Raji (cell line): ENCODE measurements around the gene VRTN.

ENCODE experiments used
- POLR2A ChIP-seq: IDR thresholded peaks from 2 replicates; pipeline ENCODE4 v1.6.1; 2011; ENCODE audit warnings: low read depth, low read length, control low read depth; ENCODE audit not compliant: insufficient read depth

The VRTN gene

GRCh38 chr14:74333909-74334308 is 14.4 kb upstream of the VRTN start:
- TF ChIP-seq POLR2A = no peak

- TF ChIP-seq POLR2A = no peak
These were observed 1.9 kb upstream of the VRTN start for GRCh38 chr14:74346341-74346740.

- TF ChIP-seq POLR2A = no peak
These were observed 1.0 kb upstream of the VRTN start for GRCh38 chr14:74347097-74347794.

GRCh38 chr14:74347795-74348100 is 523 bp upstream of the VRTN start:
- no peak for TF ChIP-seq POLR2A

- no peak for TF ChIP-seq POLR2A
These were observed 628 bp downstream of the VRTN start for GRCh38 chr14:74348735-74349463.

GRCh38 chr14:74349757-74350156 is 1.5 kb downstream of the VRTN start:
- no peak for TF ChIP-seq POLR2A

GRCh38 chr14:74350211-74350927 is 2.1 kb downstream of the VRTN start:
- TF ChIP-seq POLR2A = no peak

GRCh38 chr14:74350928-74351323 is 2.7 kb downstream of the VRTN start:
- no peak for TF ChIP-seq POLR2A

GRCh38 chr14:74356892-74357575 is 8.8 kb downstream of the VRTN start:
- TF ChIP-seq POLR2A = no peak

- TF ChIP-seq POLR2A = no peak
These were observed 9.3 kb downstream of the VRTN start for GRCh38 chr14:74357585-74357984.

- TF ChIP-seq POLR2A = no peak
These were observed 10.0 kb downstream of the VRTN start for GRCh38 chr14:74358176-74358829.

- TF ChIP-seq POLR2A = no peak
These were observed 11.9 kb downstream of the VRTN start for GRCh38 chr14:74360163-74360562.

- TF ChIP-seq POLR2A = no peak
These were observed 14.2 kb downstream of the VRTN start for GRCh38 chr14:74362361-74362915.

GRCh38 chr14:74364271-74364880 is 16.1 kb downstream of the VRTN start:
- TF ChIP-seq POLR2A = no peak
